Activated T-cell treated with anti-CD3 and anti-CD28 coated beads, Interleukin-2, amount 50 U/mL, for 72 hours (primary cell): ENCODE measurements around the gene GCDH. TPM values are rescaled to one million over a fixed set of nuclear protein-coding genes. Genes with fewer than 3 reads are reported as not detected.
"Not testable (repeated sequence)": the region's sequence is repeated elsewhere in the genome, so short reads cannot be mapped to it uniquely, and the experiment has no call there.

Experiments used
- ATAC-seq, 2 donors: fragments of 150-1000 bp; cut with Tn5 transposase; replicated peaks in 1 of 2; 2 replicates each; pipeline ENCODE4 v1.10.0; 2021; ENCODE audit warnings: moderate library complexity in 2 of 2, mild to moderate bottlenecking in 1 of 2
- DNase-seq, 2 donors: peaks; one replicate each; pipeline ENCODE4 v3.0.0; 2021 to 2022; ENCODE audit warnings: mixed read lengths in 1 of 2
- H3K27ac Mint-ChIP-seq: one replicate; pipeline ENCODE4 v1.8.0; 2022; ENCODE audit warnings: mild to moderate bottlenecking, moderate library complexity, mixed read lengths
- H3K27me3 Mint-ChIP-seq: one replicate; pipeline ENCODE4 v1.8.0; 2022; ENCODE audit warnings: low read depth, mixed read lengths
- H3K36me3 Mint-ChIP-seq, 2 donors: one replicate each; pipeline ENCODE4 v1.8.0; 2022; ENCODE audit warnings: mixed read lengths in 2 of 2, mild to moderate bottlenecking in 1 of 2; ENCODE audit not compliant: insufficient read depth in 2 of 2
- H3K4me1 Mint-ChIP-seq: one replicate; pipeline ENCODE4 v1.8.0; 2022; ENCODE audit warnings: low read depth, mixed read lengths
- H3K4me3 Mint-ChIP-seq, 2 donors: one replicate each; pipeline ENCODE4 v1.8.0; 2022; ENCODE audit warnings: mild to moderate bottlenecking in 2 of 2, mixed read lengths in 2 of 2, moderate library complexity in 2 of 2
- H3K9me3 Mint-ChIP-seq, 2 donors: one replicate each; pipeline ENCODE4 v1.8.0; 2022; ENCODE audit warnings: mixed read lengths in 2 of 2
- total RNA-seq, 2 donors: library from RNA; stranded (reverse); gene quantifications; one replicate each; pipeline ENCODE4 v1.2.3, GENCODE V29; 2022

Gene GCDH
- total RNA-seq: 10 to 100 TPM; 23.2 to 25.1 TPM

GRCh38 chr19:12890787-12891552, at the start of gene GCDH:
Gene GCDH (plus strand): TSS chr19:12891160. CDS start chr19:12891305, 145 bp downstream.
- H3K9me3 Mint-ChIP-seq: no peaks in the 10 kb centered on the region
- H3K4me1 Mint-ChIP-seq: peaks cover 38% of the 10 kb centered on the region
- no peaks in the 10 kb centered on the region for H3K27me3 Mint-ChIP-seq
- peaks cover 5% of the 10 kb centered on the region in 2 donors for H3K36me3 Mint-ChIP-seq
- ATAC-seq: peak; percentile 96
- H3K27ac Mint-ChIP-seq: peak within 1 kb of the TSS; percentile 83
- peak within 1 kb of the TSS; percentile 94 to 99 for H3K4me3 Mint-ChIP-seq
- DNase-seq: peak; percentile 94 to 99

DNA sequence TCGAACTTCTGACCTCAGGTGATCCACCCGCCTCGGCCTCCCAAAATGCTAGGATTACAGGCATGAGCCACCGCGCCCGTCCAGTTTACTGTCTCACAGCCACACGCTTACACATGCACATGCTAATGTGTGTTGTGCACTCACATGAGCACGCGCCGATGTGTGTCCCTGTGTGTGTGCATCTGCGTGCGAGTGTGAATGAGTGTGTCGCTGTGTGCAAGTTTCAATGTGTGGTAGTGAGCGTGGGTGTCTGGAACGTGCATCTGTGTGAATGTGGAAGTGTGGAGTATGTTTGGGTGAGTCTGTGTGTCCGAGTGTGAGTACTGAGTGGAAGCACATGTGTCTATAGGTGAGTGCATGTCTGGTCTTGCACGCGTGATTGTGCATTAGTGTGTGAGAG, 48.4 kb upstream of the GCDH start:
- H3K9me3 Mint-ChIP-seq: no peaks in the 10 kb centered on the region
- peaks cover 73% of the 10 kb centered on the region for H3K27me3 Mint-ChIP-seq
- DNase-seq (no peak), ATAC-seq (no peak)
- peaks cover 0 to 5% of the 10 kb centered on the region in 2 donors for H3K36me3 Mint-ChIP-seq
- no peak overlapping the region for H3K27ac Mint-ChIP-seq
- H3K4me1 Mint-ChIP-seq: peaks cover 44% of the 10 kb centered on the region
- H3K4me3 Mint-ChIP-seq: no peak overlapping the region

DNA sequence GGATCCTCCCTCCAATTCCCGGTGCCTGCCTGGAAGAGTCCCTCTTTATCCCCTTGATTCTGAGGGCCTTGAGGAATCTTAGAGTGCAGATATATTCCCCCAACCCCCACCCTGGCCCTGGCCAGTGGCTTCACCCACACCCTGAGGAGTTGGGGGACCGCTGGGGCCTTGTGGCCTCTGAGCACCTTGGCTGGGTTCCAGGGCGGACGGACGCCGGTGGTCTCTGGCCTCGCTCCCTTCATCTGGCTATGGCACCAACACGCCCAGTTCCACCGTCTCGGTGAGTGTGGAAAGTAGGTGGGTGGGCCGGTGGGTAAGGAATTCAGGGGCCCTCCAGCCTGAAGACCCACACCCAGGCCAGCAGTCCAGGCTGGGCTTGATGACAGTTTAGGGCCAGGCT, 47.6 kb upstream of the GCDH start:
- Mint-ChIP-seq H3K36me3 (peaks cover 0 to 5% of the 10 kb centered on the region in 2 donors), H3K27me3 (peaks cover 68% of the 10 kb centered on the region), H3K27ac (no peak overlapping the region), H3K4me1 (peaks cover 43% of the 10 kb centered on the region), H3K9me3 (no peaks in the 10 kb centered on the region), H3K4me3 (no peak overlapping the region)
- DNase-seq (no peak), ATAC-seq (no peak)

GRCh38 chr19:12843999-12844732, 46.8 kb upstream of the GCDH start:
- Mint-ChIP-seq H3K36me3 (peaks cover 0 to 3% of the 10 kb centered on the region in 2 donors), H3K27me3 (peaks cover 63% of the 10 kb centered on the region), H3K9me3 (no peaks in the 10 kb centered on the region), H3K4me3 (no peak overlapping the region), H3K27ac (no peak overlapping the region), H3K4me1 (peaks cover 39% of the 10 kb centered on the region)
- DNase-seq (no peak), ATAC-seq (no peak)

GRCh38 chr19:12846613-12847012, 44.3 kb upstream of the GCDH start:
- not testable (repeated sequence) for DNase-seq, H3K27ac Mint-ChIP-seq, H3K36me3 Mint-ChIP-seq, H3K9me3 Mint-ChIP-seq, ATAC-seq
- H3K4me1 Mint-ChIP-seq: peaks cover 17% of the 10 kb centered on the region
- peaks cover 39% of the 10 kb centered on the region for H3K27me3 Mint-ChIP-seq
- H3K4me3 Mint-ChIP-seq: peak overlapping the region in 1 of 2 donors; percentile 3

DNA sequence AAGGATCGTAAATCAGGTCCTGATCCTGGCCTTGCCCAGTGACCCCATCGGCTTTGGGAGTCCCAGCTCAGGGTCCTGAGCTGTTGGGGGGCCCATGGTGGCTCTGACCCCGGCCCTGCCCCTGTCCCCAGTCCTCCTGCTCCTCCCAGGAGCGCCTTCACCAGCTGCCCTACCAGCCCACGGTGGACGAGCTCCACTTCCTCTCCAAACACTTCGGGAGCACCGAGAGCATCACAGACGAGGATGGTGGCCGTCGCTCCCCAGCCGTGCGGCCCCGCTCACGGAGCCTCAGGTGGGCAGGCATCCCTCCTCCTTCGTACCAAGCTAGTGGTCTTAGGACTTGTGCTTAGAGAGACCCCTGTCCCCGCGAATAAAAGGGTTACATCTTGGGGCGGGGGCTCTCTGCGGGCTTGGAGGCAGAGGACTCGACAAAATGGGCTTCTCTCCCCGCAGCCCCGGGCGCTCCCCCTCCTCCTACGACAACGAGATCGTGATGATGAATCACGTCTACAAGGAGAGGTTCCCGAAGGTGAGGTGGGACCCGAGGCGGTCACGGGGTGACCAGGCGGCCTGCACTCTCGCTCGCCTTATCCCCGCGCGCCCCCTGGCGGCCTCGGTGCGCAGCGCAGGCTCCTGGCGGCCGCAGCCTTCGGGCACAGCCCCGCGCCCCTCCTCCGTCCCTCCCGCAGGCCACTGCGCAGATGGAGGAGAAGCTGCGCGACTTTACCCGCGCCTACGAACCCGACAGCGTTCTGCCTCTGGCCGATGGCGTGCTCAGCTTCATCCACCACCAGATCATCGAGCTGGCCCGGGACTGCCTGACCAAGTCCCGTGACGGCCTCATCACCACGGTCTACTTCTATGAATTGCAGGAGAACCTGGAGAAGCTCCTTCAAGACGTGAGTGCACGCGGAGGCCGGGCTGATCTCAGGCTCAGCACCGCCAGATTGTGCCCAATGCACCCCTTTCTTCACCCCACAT, 43.5 kb upstream of the GCDH start:
- no peaks in the 10 kb centered on the region for H3K36me3 Mint-ChIP-seq
- H3K9me3 Mint-ChIP-seq: no peaks in the 10 kb centered on the region
- H3K4me3 Mint-ChIP-seq: peak overlapping the region; percentile 81 to 86
- no peak overlapping the region for H3K27ac Mint-ChIP-seq
- peaks cover 16% of the 10 kb centered on the region for H3K4me1 Mint-ChIP-seq
- ATAC-seq (peak; percentile 97 to 98), DNase-seq (peak; percentile 91 to 96)
- peaks cover 30% of the 10 kb centered on the region for H3K27me3 Mint-ChIP-seq

DNA sequence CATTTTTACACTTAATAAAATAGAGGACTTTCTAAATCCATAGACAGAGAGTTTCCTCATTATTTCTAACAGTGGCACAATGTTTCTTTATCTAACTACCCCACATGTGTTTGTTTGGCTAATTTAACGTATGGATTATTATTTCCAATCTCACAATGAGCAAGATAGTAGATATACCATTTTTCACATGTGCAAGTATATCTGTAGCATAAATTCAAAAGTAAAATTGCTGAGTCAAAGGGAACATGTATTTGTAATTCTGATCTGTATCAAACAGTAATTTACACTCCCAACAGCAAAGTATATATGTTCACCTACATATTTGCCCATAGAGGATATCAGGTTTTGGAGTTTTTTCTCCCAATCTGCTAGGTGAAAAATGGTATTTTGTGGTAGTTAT, 34.3 kb upstream of the GCDH start:
- Mint-ChIP-seq H3K4me1 (no peaks in the 10 kb centered on the region), H3K27ac (no peak overlapping the region), H3K9me3 (no peaks in the 10 kb centered on the region), H3K4me3 (no peak overlapping the region), H3K27me3 (no peaks in the 10 kb centered on the region), H3K36me3 (no peaks in the 10 kb centered on the region)
- ATAC-seq (no peak), DNase-seq (no peak)

DNA sequence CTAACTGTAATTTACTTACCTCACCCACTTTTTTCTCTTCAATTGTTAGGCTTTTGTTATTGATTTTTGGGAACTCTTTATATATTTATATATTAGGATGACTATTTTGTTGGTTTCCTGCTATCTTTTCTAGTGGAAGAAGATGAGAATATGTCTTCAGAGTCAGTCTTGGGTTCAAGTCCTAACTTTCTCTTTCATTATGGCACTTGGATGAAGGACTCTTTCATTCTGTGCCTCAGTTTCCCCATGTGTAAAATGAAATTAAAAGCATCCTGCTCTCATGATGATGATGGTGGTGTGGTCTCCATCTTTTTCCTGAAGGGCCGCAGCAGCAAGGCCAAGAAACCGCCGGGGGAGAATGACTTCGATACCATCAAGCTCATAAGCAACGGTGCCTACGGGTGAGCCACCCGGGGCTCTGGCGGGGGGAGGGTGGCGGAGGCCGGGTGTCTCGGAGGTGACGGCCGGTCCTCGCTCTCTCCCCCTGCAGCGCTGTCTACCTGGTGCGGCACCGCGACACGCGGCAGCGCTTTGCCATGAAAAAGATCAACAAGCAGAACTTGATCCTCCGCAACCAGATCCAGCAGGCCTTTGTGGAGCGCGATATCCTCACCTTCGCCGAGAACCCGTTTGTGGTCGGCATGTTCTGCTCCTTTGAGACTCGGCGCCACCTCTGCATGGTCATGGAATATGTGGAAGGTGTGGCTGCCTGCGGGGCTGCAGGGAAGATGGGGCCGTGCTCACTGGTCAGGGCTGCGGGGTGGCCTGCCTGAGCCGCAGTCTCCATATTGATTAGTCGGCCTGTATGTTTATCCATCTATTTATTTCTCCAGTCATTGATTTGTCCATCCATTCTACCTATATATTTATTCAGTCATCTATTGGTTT, 32.7 kb upstream of the GCDH start:
- Mint-ChIP-seq H3K36me3 (no peaks in the 10 kb centered on the region), H3K9me3 (no peaks in the 10 kb centered on the region), H3K27me3 (no peaks in the 10 kb centered on the region), H3K27ac (no peak overlapping the region), H3K4me3 (no peak overlapping the region), H3K4me1 (no peaks in the 10 kb centered on the region)
- ATAC-seq (no peak), DNase-seq (no peak)

- no peak overlapping the region for H3K27ac Mint-ChIP-seq
- DNase-seq (no peak), ATAC-seq (no peak)
- H3K36me3 Mint-ChIP-seq: no peaks in the 10 kb centered on the region
- no peak overlapping the region for H3K4me3 Mint-ChIP-seq
- no peaks in the 10 kb centered on the region for H3K4me1 Mint-ChIP-seq
- H3K27me3 Mint-ChIP-seq: no peaks in the 10 kb centered on the region
- H3K9me3 Mint-ChIP-seq: no peaks in the 10 kb centered on the region
Observed at GRCh38 chr19:12859546-12859945, 31.4 kb upstream of the GCDH start.

DNA sequence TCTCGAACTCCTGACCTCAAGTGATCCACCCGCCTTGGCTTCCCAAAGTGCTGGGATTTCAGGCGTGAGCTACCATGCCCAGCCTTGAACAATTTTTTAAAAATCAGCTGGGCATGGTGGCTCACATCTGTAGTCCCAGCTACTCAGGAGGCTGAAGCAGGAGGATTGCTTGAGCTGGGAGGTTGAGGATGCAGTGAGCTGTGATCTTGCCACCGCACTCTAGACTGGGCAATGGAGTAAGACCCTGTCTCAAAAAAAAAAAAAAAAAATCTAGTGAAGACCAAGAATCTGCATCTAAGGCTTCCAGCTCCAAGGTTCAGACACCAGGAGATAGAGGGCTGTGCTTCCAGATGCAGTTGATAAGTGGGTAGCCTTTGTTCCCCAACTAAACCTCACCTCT, 26.8 kb upstream of the GCDH start:
- no peaks in the 10 kb centered on the region for H3K27me3 Mint-ChIP-seq
- no peak overlapping the region for H3K4me3 Mint-ChIP-seq
- no peak for ATAC-seq
- no peak overlapping the region for H3K27ac Mint-ChIP-seq
- no peak for DNase-seq
- no peaks in the 10 kb centered on the region for H3K36me3 Mint-ChIP-seq
- H3K4me1 Mint-ChIP-seq: peaks cover 10% of the 10 kb centered on the region
- no peaks in the 10 kb centered on the region for H3K9me3 Mint-ChIP-seq

DNA sequence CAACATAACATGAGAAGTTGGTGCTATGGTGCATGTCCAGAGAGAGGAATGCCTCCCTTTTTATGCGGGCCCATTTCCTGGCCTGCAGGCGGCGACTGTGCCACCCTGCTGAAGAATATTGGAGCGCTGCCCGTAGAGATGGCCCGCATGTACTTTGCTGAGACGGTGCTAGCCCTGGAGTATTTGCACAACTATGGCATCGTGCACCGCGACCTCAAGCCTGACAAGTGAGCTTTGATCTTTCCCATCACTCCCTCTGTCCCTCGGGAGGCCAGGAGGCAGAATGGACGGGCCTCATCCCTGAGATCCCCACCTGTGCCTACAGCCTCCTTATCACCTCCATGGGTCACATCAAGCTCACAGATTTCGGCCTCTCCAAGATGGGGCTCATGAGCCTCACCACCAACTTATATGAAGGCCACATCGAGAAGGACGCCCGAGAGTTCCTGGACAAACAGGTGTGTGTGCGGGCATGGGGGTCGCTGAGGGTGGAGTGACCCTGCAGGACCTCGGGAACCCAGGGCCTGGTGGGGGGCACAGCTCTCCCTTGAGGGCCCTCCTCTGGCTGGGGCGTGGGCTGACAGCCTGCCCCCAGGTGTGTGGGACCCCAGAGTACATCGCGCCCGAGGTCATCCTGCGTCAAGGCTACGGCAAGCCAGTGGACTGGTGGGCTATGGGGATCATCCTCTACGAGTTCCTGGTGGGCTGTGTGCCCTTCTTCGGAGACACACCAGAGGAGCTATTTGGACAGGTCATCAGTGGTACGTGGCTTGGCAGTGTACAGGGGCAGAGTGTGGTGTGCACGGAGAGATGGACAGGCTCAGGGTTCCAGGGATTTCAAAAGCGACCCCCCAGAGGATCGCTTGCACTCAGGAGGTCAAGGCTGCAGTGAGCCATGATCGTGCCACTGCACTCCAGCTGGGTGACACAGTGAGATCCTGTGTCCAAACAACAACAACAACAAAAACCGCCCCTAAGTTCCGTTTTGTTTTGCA, 25.9 kb upstream of the GCDH start:
- peaks cover 10% of the 10 kb centered on the region for H3K4me1 Mint-ChIP-seq
- no peak for DNase-seq
- no peak overlapping the region for H3K4me3 Mint-ChIP-seq
- H3K9me3 Mint-ChIP-seq: no peaks in the 10 kb centered on the region
- no peak overlapping the region for H3K27ac Mint-ChIP-seq
- no peaks in the 10 kb centered on the region for H3K27me3 Mint-ChIP-seq
- ATAC-seq: no peak
- H3K36me3 Mint-ChIP-seq: no peaks in the 10 kb centered on the region
